PC-9 (cell line): ENCODE measurements around the gene HDAC8.

Source experiments
- EZH2 ChIP-seq: fragments of 200-600 bp; sonication (generic); IDR thresholded peaks from 2 replicates; pipeline ENCODE4 v1.8.0; 2017; ENCODE audit warnings: antibody characterized with exemption, low read depth
- TF ChIP-seq, protein P1 (sequence below): fragments of 200-600 bp; sonication (generic); conservative IDR thresholded peaks from 2 replicates; pipeline ENCODE4 v1.6.1; 2017; ENCODE audit warnings: mixed run types, antibody characterized with exemption, mild to moderate bottlenecking, moderate library complexity

DNA sequence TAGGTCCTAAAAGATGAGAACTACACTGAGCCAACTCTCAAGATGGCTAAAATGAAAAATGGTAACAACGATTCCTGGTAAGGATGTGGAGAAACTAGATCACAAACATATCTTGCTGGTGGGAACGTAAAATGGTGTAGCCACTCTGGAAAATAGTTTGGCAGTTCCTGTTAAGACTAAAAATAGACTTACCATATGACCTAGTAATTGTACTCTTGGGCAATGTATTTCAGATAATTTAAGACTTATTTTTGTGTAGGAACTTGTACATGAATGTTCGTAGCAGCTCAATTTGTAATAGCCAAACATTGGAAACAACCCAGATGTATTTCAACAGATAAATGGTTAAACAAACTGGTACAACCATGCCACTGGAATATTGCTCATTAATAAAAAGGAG is 106.2 kb downstream of the HDAC8 start:
- TF ChIP-seq, protein P1, sequence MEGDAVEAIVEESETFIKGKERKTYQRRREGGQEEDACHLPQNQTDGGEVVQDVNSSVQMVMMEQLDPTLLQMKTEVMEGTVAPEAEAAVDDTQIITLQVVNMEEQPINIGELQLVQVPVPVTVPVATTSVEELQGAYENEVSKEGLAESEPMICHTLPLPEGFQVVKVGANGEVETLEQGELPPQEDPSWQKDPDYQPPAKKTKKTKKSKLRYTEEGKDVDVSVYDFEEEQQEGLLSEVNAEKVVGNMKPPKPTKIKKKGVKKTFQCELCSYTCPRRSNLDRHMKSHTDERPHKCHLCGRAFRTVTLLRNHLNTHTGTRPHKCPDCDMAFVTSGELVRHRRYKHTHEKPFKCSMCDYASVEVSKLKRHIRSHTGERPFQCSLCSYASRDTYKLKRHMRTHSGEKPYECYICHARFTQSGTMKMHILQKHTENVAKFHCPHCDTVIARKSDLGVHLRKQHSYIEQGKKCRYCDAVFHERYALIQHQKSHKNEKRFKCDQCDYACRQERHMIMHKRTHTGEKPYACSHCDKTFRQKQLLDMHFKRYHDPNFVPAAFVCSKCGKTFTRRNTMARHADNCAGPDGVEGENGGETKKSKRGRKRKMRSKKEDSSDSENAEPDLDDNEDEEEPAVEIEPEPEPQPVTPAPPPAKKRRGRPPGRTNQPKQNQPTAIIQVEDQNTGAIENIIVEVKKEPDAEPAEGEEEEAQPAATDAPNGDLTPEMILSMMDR, result no peak
- no peak for TF ChIP-seq EZH2
